ENCODE data around the gene UNC5B.

GRCh38 chr10:71246591-71247413, 34.4 kb downstream of the UNC5B start:
- TF ChIP-seq CTCF (IDR thresholded peaks at IDR 0.05; ENCODE audit: insufficient read depth, low read length) (no peak), REST (IDR thresholded peaks at IDR 0.05; ENCODE audit: insufficient replicate concordance, low read depth) (no peak), POLR2AphosphoS5 (IDR thresholded peaks at IDR 0.05; ENCODE audit: low read depth) (no peak), GABPA (IDR thresholded peaks at IDR 0.05; ENCODE audit: low read depth) (no peak)
